ENCODE results near the gene H2BK1. TPM values are rescaled to one million over a fixed set of nuclear protein-coding genes. Genes with fewer than 3 reads are reported as not detected.

H2BK1 gene
- total RNA-seq, 2 donors from 2014 or later: 3.0 TPM; not detected in 1

- H3K9me3 ChIP-seq: no peaks in the 10 kb centered on the region
- TF ChIP-seq POLR2A (IDR thresholded peaks at IDR 0.05): no peak
- TF ChIP-seq POLR2AphosphoS5 (IDR thresholded peaks at IDR 0.05): no peak
- TF ChIP-seq CTCF (IDR thresholded peaks at IDR 0.05): no peak
- intact Hi-C loops (cut with DNase I): loop anchor here (5.0 kb wide), 1 partner anchor 122 kb away; no protein-coding TSS in a partner anchor
- no peaks in the 10 kb centered on the region for H3K27me3 ChIP-seq (replicated peaks; ENCODE audit: insufficient read depth)
- no peak overlapping the region for H3K27ac ChIP-seq
- H3K4me1 ChIP-seq (replicated peaks): no peaks in the 10 kb centered on the region
- no peak overlapping the region for H3K4me3 ChIP-seq
- 88% methylated on average over 4 of the region's 4 CpGs for WGBS
- no peaks in the 10 kb centered on the region for H3K36me3 ChIP-seq
- no peak for DNase-seq (ENCODE audit: low spot score)
Observed at GRCh38 chr7:151179946-151180345, 30.3 kb downstream of the H2BK1 start.

- Histone ChIP-seq H3K27me3 (replicated peaks; ENCODE audit: insufficient read depth) (no peaks in the 10 kb centered on the region), H3K4me3 (no peak overlapping the region), H3K4me1 (replicated peaks) (no peaks in the 10 kb centered on the region), H3K36me3 (no peaks in the 10 kb centered on the region), H3K27ac (no peak overlapping the region), H3K9me3 (no peaks in the 10 kb centered on the region)
- intact Hi-C loops (cut with DNase I): loop anchor here (5.0 kb wide), 1 partner anchor 123 kb away; no protein-coding TSS in a partner anchor
- TF ChIP-seq POLR2AphosphoS5 (IDR thresholded peaks at IDR 0.05): no peak
- no peak for TF ChIP-seq CTCF (IDR thresholded peaks at IDR 0.05)
- TF ChIP-seq POLR2A (IDR thresholded peaks at IDR 0.05): no peak
- 71% methylated on average over 8 of the region's 8 CpGs for WGBS
- no peak for DNase-seq (ENCODE audit: low spot score)
Observed at GRCh38 chr7:151179287-151179860, 30.9 kb downstream of the H2BK1 start.

- no peaks in the 10 kb centered on the region for H3K36me3 ChIP-seq
- TF ChIP-seq CTCF (IDR thresholded peaks at IDR 0.05) (no peak), POLR2A (IDR thresholded peaks at IDR 0.05) (no peak), POLR2AphosphoS5 (IDR thresholded peaks at IDR 0.05) (no peak)
- H3K9me3 ChIP-seq: no peaks in the 10 kb centered on the region
- H3K27me3 ChIP-seq (replicated peaks; ENCODE audit: insufficient read depth): no peaks in the 10 kb centered on the region
- intact Hi-C loops (cut with DNase I): loop anchor here (5.0 kb wide), 1 partner anchor 123 kb away; no protein-coding TSS in a partner anchor
- no peak for DNase-seq (ENCODE audit: low spot score)
- no peaks in the 10 kb centered on the region for H3K4me1 ChIP-seq (replicated peaks)
- 84% methylated on average over 2 of the region's 2 CpGs for WGBS
- H3K27ac ChIP-seq: no peak overlapping the region
- H3K4me3 ChIP-seq: no peak overlapping the region
Observed at GRCh38 chr7:151178831-151179230, 31.5 kb downstream of the H2BK1 start.

- H3K9me3 ChIP-seq: no peaks in the 10 kb centered on the region
- H3K27me3 ChIP-seq (replicated peaks; ENCODE audit: insufficient read depth): no peaks in the 10 kb centered on the region
- no peaks in the 10 kb centered on the region for H3K36me3 ChIP-seq
- TF ChIP-seq POLR2AphosphoS5 (IDR thresholded peaks at IDR 0.05): no peak
- no peak for TF ChIP-seq POLR2A (IDR thresholded peaks at IDR 0.05)
- TF ChIP-seq CTCF (IDR thresholded peaks at IDR 0.05): no peak
- no peaks in the 10 kb centered on the region for H3K4me1 ChIP-seq (replicated peaks)
- H3K27ac ChIP-seq: no peak overlapping the region
- intact Hi-C loops (cut with DNase I): loop anchor here (5.0 kb wide), 1 partner anchor 124 kb away; no protein-coding TSS in a partner anchor
- no peak overlapping the region for H3K4me3 ChIP-seq
- DNase-seq (ENCODE audit: low spot score): no peak
- WGBS: 89% methylated on average over 9 of the region's 9 CpGs
Observed at GRCh38 chr7:151178236-151178635, 32.1 kb downstream of the H2BK1 start.

GRCh38 chr7:151177310-151177709, 33.0 kb downstream of the H2BK1 start:
- intact Hi-C loops (cut with DNase I): loop anchor here (5.0 kb wide), 1 partner anchor 125 kb away; no protein-coding TSS in a partner anchor

More at GRCh38 chr7:151177310-151177709, 33.0 kb downstream of the H2BK1 start:
- 94% methylated on average over 1 of the region's 1 CpG for WGBS
- TF ChIP-seq POLR2AphosphoS5 (IDR thresholded peaks at IDR 0.05): no peak
- no peak for TF ChIP-seq POLR2A (IDR thresholded peaks at IDR 0.05)
- TF ChIP-seq CTCF (IDR thresholded peaks at IDR 0.05): no peak
- H3K27me3 ChIP-seq (replicated peaks; ENCODE audit: insufficient read depth): no peaks in the 10 kb centered on the region
- no peaks in the 10 kb centered on the region for H3K9me3 ChIP-seq
- no peak overlapping the region for H3K27ac ChIP-seq
- H3K4me3 ChIP-seq: no peak overlapping the region
- no peaks in the 10 kb centered on the region for H3K4me1 ChIP-seq (replicated peaks)
- H3K36me3 ChIP-seq: no peaks in the 10 kb centered on the region
- DNase-seq (ENCODE audit: low spot score): no peak
